Kidney epithelial cell (primary cell): ENCODE measurements around the gene RAI1. TPM values are rescaled to one million over a fixed set of nuclear protein-coding genes. Genes with fewer than 3 reads are reported as not detected.

ENCODE experiments used
- DNase-seq: peaks from one replicate; pipeline ENCODE4 v3.0.0-alpha.2; 2010; ENCODE audit warnings: low read depth
- H3K27me3 ChIP-seq: 2 replicates; pipeline ENCODE4 v1.6.0; 2011; ENCODE audit warnings: low read length; ENCODE audit not compliant: control insufficient read depth, insufficient read depth
- H3K36me3 ChIP-seq: 2 replicates; pipeline ENCODE4 v1.5.1; 2011; ENCODE audit warnings: low read length; ENCODE audit not compliant: control insufficient read depth, insufficient read depth
- H3K4me3 ChIP-seq: 2 replicates; pipeline ENCODE4 v1.5.1; 2011; ENCODE audit warnings: low read depth, mild to moderate bottlenecking, control low read depth, low read length
- CTCF ChIP-seq: IDR thresholded peaks from 2 replicates; pipeline ENCODE4 v1.5.1; 2011; ENCODE audit warnings: mild to moderate bottlenecking, moderate library complexity, low read length, control low read depth, inconsistent platforms; ENCODE audit not compliant: insufficient read depth, poor library complexity, severe bottlenecking
- total RNA-seq: library from RNA; depleted of rRNA; stranded (reverse); fragments of >200 nt; gene quantifications from 2 replicates; pipeline ENCODE4 v1.2.3, GENCODE V29; 2015

The RAI1 gene
- total RNA-seq, 1 donor from 2014 or later = 31.3 TPM

DNA sequence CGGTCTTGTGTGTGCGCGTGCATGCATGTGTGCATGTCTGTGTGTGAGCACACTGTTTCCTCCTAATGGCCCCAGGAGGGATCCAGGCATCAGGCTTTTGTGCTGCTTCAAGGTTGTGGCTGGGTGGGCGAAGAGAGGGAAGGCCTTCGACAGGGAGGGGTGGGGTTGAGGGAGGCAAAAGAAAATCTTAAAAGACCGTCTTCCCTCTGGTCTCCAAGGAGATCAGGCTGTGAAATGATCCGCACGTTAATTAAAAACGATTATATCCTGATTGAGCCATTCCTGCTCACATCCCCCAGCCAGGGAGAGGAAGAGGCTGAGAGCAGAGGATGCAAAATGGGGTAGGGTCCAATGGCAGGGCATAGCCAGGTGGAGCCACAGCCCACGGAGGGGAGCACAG is 46.9 kb downstream of the RAI1 start:
- Histone ChIP-seq H3K27me3 (no peaks in the 10 kb centered on the region), H3K4me3 (no peak overlapping the region), H3K36me3 (no peaks in the 10 kb centered on the region)
- DNase-seq = no peak
- no peak for TF ChIP-seq CTCF

DNA sequence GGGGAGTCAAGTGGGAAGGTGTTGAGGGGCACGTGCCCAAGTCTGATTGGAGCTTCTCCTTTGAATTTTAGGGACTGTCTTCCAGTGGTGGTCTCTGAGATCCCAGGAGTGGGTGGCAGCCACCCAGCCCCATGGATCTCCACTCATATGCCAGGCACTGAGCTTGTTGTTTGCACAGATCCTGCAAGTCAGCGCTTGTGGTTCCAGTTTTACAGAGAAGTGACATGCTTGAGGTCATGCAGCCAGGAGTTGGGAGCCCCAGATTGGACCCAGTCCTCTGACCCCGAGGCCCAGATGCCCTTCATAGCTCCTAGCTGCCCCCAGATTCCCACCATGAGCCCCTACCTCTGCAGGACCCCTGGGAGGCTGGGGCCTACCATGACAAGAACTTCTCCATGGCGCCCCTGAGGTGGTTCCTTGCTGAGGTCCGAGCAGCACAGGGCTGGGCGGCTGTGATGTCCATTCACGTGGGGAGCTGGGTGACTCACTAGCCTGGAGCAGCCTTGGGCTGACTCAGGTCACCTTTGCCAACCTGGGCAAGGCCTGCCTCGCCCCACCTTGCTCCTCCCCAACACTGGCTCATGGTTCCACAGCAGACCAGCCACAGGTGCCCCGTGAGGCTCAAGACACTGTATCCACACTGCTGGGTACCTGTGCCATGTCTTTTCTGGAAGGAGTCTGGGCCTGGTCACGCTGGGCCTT is 47.4 kb downstream of the RAI1 start:
- no peak for TF ChIP-seq CTCF
- DNase-seq = no peak

DNA sequence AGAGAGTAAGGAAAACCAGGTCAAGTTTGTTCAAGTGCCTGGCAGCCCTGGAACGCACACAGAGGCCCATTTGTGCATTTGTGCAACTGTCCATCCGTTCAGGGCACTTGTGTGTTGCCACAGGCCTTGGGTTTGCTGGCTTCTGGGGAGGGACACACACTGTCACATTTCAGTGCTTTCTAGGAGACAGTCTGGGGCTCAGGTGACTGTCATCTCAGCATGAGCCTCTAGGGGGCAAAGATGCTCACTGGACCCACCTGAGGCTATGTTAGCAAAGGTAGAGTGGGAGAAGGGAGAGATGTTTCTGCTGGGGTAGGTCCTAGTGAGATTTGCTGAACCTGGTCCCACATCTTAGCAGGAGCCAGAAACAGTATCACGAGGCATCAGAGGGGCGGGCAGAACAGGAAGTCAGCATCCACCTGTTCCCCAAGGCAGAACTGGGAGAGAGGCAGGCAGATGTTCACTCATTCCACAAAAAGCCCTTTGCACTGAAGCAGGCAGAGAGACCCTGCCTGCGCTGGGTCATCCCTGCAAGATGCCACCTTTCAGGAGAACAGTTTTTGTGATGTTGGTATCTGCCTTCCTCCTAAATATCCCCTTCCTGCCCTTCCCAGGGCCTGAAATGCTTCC is 48.5 kb downstream of the RAI1 start:
- DNase-seq = no peak
- peak; percentile 73 for TF ChIP-seq CTCF
- no peaks in the 10 kb centered on the region for H3K27me3 ChIP-seq
- no peaks in the 10 kb centered on the region for H3K36me3 ChIP-seq
- H3K4me3 ChIP-seq = no peak overlapping the region

More for the DNA sequence above, 47.4 kb downstream of the RAI1 start:
- H3K27me3 ChIP-seq = no peaks in the 10 kb centered on the region
- H3K36me3 ChIP-seq = no peaks in the 10 kb centered on the region
- H3K4me3 ChIP-seq = no peak overlapping the region

GRCh38 chr17:17730250-17730935 is 49.1 kb downstream of the RAI1 start:
- no peaks in the 10 kb centered on the region for H3K27me3 ChIP-seq
- H3K36me3 ChIP-seq = no peaks in the 10 kb centered on the region
- DNase-seq = no peak
- no peak overlapping the region for H3K4me3 ChIP-seq
- TF ChIP-seq CTCF = no peak

- Histone ChIP-seq H3K4me3 (no peak overlapping the region), H3K27me3 (no peaks in the 10 kb centered on the region), H3K36me3 (no peaks in the 10 kb centered on the region)
- no peak for TF ChIP-seq CTCF
- DNase-seq = no peak
Observed at GRCh38 chr17:17732444-17732843, 51.2 kb downstream of the RAI1 start.
